Measurements from ENCODE around the gene POMT2. TPM values are rescaled to one million over a fixed set of nuclear protein-coding genes. Genes with fewer than 3 reads are reported as not detected.

Gene POMT2
- total RNA-seq, 2 experiments from 2014 or later, result 7.6 to 8.2 TPM

DNA sequence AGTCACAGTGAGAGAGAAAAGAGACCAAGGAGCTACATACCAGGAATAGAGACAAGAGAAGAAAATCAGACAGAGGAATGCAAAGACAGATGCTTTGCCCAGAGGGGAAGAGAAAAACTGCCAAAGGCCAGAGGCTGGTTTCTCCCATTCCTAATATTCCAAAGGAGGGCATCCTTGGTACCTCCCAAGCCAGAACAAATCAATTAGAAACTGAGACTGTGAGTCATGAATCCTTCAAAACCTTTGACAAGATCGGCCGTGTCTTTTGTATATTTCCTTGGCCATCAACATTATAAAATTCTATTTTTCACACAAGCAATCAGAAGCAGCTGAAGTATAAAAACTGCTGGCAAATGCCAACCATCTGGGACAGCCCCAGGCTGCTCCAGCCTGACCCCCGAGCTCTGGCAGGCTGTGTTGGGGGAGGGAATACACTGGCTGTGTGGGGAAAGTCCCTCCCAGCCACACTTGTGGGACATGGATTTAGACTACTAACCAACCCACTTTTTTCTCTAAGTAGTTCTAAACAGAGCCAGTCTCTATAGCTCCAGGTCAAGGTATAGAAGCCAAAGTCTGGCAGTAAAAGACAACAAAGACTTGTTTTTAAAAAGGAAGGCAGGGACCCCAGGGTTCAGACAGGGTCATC lies 13.7 kb downstream of the POMT2 start:
- TF ChIP-seq, protein P1, sequence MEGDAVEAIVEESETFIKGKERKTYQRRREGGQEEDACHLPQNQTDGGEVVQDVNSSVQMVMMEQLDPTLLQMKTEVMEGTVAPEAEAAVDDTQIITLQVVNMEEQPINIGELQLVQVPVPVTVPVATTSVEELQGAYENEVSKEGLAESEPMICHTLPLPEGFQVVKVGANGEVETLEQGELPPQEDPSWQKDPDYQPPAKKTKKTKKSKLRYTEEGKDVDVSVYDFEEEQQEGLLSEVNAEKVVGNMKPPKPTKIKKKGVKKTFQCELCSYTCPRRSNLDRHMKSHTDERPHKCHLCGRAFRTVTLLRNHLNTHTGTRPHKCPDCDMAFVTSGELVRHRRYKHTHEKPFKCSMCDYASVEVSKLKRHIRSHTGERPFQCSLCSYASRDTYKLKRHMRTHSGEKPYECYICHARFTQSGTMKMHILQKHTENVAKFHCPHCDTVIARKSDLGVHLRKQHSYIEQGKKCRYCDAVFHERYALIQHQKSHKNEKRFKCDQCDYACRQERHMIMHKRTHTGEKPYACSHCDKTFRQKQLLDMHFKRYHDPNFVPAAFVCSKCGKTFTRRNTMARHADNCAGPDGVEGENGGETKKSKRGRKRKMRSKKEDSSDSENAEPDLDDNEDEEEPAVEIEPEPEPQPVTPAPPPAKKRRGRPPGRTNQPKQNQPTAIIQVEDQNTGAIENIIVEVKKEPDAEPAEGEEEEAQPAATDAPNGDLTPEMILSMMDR (IDR thresholded peaks at IDR 0.05), result no peak
- Mint-ChIP-seq H3K27me3 (no peaks in the 10 kb centered on the region), H3K4me1 (ENCODE audit: low read depth) (no peaks in the 10 kb centered on the region), H3K9me3 (no peaks in the 10 kb centered on the region), H3K36me3 (ENCODE audit: low read depth) (no peaks in the 10 kb centered on the region), H3K4me3 (no peak overlapping the region), H3K27ac (no peak overlapping the region)
- DNase-seq (no peak), ATAC-seq (ENCODE audit: poor library complexity) (no peak)
- H3K4me3 ChIP-seq (ENCODE audit: low read length), result no peak overlapping the region
- H3K27ac ChIP-seq (ENCODE audit: low read depth in 1 of 2, low read length in 2 of 2), result no peak overlapping the region
- no peaks in the 10 kb centered on the region for H3K9me3 ChIP-seq (ENCODE audit: control insufficient read depth in 1 of 2, insufficient read depth in 1 of 2, low read length in 2 of 2)
- no peaks in the 10 kb centered on the region for H3K4me1 ChIP-seq (ENCODE audit: insufficient read depth, low read length)
- intact Hi-C loops (cut with DNase I, micrococcal nuclease), result no loop called here
- H3K27me3 ChIP-seq (ENCODE audit: control insufficient read depth in 1 of 2, insufficient read depth in 2 of 2, low read length in 2 of 2), result no peaks in the 10 kb centered on the region
- ChIA-PET CTCF (interaction anchor here (1.0 kb wide), 1 partner anchor 9 kb away, joined by 5 read pairs; no protein-coding TSS in a partner anchor), POLR2A (no interaction called here)
- peaks cover 4% of the 10 kb centered on the region for H3K36me3 ChIP-seq (ENCODE audit: insufficient read depth, low read length)

DNA sequence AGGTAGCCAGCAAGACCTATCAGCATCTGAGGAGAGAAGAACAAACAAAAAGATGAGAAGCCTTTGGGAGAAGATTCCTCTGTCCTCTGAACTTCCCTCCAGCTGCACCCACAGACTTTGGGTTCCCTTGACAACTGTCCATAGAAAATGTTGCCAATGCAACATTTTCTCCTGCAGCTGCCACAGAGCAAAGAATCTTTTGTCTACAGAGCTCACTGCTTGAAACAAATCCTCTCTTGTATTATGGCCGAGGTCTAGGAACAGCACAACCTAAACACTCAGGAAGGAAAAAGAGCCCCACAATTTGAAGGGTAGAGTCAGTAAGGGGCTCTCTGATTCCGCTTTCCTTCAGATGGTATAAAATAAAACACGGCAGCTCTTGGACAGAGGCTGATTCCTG lies 14.3 kb downstream of the POMT2 start:
- Mint-ChIP-seq H3K27ac (no peak overlapping the region), H3K27me3 (no peaks in the 10 kb centered on the region), H3K4me1 (ENCODE audit: low read depth) (no peaks in the 10 kb centered on the region), H3K9me3 (no peaks in the 10 kb centered on the region), H3K4me3 (no peak overlapping the region), H3K36me3 (ENCODE audit: low read depth) (no peaks in the 10 kb centered on the region)
- no peaks in the 10 kb centered on the region for H3K9me3 ChIP-seq (ENCODE audit: control insufficient read depth in 1 of 2, insufficient read depth in 1 of 2, low read length in 2 of 2)
- H3K4me3 ChIP-seq (ENCODE audit: low read length), result no peak overlapping the region
- TF ChIP-seq, protein P1 (IDR thresholded peaks at IDR 0.05), result no peak
- POLR2A ChIA-PET, result no interaction called here
- peaks cover 4% of the 10 kb centered on the region for H3K36me3 ChIP-seq (ENCODE audit: insufficient read depth, low read length)
- no peaks in the 10 kb centered on the region for H3K4me1 ChIP-seq (ENCODE audit: insufficient read depth, low read length)
- no peaks in the 10 kb centered on the region for H3K27me3 ChIP-seq (ENCODE audit: control insufficient read depth in 1 of 2, insufficient read depth in 2 of 2, low read length in 2 of 2)
- no peak overlapping the region for H3K27ac ChIP-seq (ENCODE audit: low read depth in 1 of 2, low read length in 2 of 2)
- no peak for ATAC-seq (ENCODE audit: poor library complexity)
- intact Hi-C loops (cut with DNase I, micrococcal nuclease), result no loop called here
- DNase-seq, result no peak
- CTCF ChIA-PET, result interaction anchor here (1.0 kb wide), 1 partner anchor 9 kb away, joined by 5 read pairs; no protein-coding TSS in a partner anchor

DNA sequence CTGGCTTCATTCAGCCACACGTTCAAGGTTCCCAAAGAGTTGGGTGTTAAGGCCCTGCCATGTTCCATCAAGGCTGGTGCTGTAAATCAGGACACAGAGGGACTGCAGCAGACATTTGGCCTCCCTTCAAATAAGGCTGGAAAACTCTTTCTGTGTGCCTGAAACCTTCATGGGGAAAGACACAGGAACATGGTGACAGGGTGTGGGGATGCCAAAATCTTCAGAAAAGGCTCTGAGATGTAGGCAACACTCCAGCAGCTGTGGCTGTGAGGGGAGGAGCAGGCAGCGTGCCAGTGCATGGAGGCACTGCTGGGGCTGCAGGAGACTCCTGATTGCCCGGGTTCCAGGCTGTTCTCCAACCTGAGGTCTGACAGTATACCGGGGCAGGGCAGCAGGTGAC lies 15.0 kb downstream of the POMT2 start:
- ATAC-seq (ENCODE audit: poor library complexity), result no peak
- H3K9me3 Mint-ChIP-seq, result no peaks in the 10 kb centered on the region

More for the DNA sequence above, 15.0 kb downstream of the POMT2 start:
- H3K36me3 Mint-ChIP-seq (ENCODE audit: low read depth), result no peaks in the 10 kb centered on the region
- Histone ChIP-seq H3K27me3 (ENCODE audit: control insufficient read depth in 1 of 2, insufficient read depth in 2 of 2, low read length in 2 of 2) (no peaks in the 10 kb centered on the region), H3K36me3 (ENCODE audit: insufficient read depth, low read length) (peaks cover 4% of the 10 kb centered on the region), H3K4me3 (ENCODE audit: low read length) (no peak overlapping the region), H3K9me3 (ENCODE audit: control insufficient read depth in 1 of 2, insufficient read depth in 1 of 2, low read length in 2 of 2) (no peaks in the 10 kb centered on the region), H3K4me1 (ENCODE audit: insufficient read depth, low read length) (no peaks in the 10 kb centered on the region), H3K27ac (ENCODE audit: low read depth in 1 of 2, low read length in 2 of 2) (no peak overlapping the region)
- ChIA-PET CTCF (no interaction called here), POLR2A (no interaction called here)
- DNase-seq, result no peak
- no peaks in the 10 kb centered on the region for H3K4me1 Mint-ChIP-seq (ENCODE audit: low read depth)
- no peak overlapping the region for H3K4me3 Mint-ChIP-seq
- no peaks in the 10 kb centered on the region for H3K27me3 Mint-ChIP-seq
- no peak overlapping the region for H3K27ac Mint-ChIP-seq
- intact Hi-C loops (cut with DNase I, micrococcal nuclease), result no loop called here
- TF ChIP-seq, protein P1 (IDR thresholded peaks at IDR 0.05), result no peak

Measured in CD4-positive, alpha-beta T cell (primary cell).